Measurements from ENCODE around the gene TMEM272. TPM values are rescaled to one million over a fixed set of nuclear protein-coding genes. Genes with fewer than 3 reads are reported as not detected.

The TMEM272 gene
- total RNA-seq: 2.2 to 2.9 TPM (median 2.9 TPM) in 3 replicates

DNA sequence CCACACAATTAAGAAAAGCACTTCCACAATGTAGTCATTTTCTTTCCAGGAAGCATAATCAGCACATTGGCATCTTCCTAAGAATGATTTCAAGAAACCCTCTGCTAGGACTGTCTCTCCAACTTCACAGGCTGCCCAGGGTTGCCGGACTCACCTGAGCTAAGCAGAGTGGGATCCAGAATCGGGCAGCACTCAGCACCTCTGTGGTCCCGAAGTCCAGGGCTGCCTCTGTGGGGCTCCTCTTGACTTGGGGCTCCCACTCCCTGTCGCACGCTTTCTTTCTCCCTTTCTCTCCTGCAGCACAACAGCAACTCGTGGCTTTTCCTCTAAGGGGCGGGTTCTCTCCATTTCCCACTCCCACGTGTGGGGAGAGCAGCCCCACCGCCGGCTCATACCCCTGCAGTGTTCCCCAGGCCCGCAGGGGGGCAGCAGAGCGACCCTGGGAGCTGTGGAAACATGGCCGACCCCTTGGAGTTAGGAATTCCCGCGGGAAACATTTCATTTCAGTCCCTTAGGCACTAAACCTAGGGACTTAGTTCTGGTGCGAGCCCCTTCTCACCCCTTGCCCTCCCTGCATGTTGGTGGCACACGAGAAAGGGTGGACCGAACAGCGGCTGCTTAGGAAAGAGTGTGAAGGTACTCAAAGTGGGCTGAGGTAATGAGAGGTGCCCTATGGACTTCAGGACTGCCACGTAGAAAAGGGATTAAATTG is at the start of gene TMEM272:
Gene TMEM272 (minus strand): TSS at position 316 of the 712 bp plus-strand sequence. CDS start 6,647 bp downstream, outside the sequence.
- Mint-ChIP-seq H3K4me1 (peaks cover 6% of the 10 kb centered on the region), H3K4me3 (peak within 1 kb of the TSS; percentile 57)

GRCh38 chr13:51894239-51894638 is 49.3 kb upstream of the TMEM272 start:
- no peaks in the 10 kb centered on the region for H3K27me3 Mint-ChIP-seq (ENCODE audit: low read depth)

More for the DNA sequence above, at the start of gene TMEM272:
- H3K27ac Mint-ChIP-seq: peak within 1 kb of the TSS; percentile 55
- H3K27me3 Mint-ChIP-seq (ENCODE audit: low read depth): peaks cover 1% of the 10 kb centered on the region
- peaks cover 9% of the 10 kb centered on the region for H3K9me3 Mint-ChIP-seq
- peak; percentile 45 to 82 for DNase-seq (ENCODE audit: low spot score in 2 of 2, unreplicated experiment in 2 of 2)
- H3K36me3 Mint-ChIP-seq: no peaks in the 10 kb centered on the region
- TF ChIP-seq, protein P1, sequence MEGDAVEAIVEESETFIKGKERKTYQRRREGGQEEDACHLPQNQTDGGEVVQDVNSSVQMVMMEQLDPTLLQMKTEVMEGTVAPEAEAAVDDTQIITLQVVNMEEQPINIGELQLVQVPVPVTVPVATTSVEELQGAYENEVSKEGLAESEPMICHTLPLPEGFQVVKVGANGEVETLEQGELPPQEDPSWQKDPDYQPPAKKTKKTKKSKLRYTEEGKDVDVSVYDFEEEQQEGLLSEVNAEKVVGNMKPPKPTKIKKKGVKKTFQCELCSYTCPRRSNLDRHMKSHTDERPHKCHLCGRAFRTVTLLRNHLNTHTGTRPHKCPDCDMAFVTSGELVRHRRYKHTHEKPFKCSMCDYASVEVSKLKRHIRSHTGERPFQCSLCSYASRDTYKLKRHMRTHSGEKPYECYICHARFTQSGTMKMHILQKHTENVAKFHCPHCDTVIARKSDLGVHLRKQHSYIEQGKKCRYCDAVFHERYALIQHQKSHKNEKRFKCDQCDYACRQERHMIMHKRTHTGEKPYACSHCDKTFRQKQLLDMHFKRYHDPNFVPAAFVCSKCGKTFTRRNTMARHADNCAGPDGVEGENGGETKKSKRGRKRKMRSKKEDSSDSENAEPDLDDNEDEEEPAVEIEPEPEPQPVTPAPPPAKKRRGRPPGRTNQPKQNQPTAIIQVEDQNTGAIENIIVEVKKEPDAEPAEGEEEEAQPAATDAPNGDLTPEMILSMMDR (IDR thresholded peaks at IDR 0.05; ENCODE audit: unreplicated experiment): peak; percentile 71

DNA sequence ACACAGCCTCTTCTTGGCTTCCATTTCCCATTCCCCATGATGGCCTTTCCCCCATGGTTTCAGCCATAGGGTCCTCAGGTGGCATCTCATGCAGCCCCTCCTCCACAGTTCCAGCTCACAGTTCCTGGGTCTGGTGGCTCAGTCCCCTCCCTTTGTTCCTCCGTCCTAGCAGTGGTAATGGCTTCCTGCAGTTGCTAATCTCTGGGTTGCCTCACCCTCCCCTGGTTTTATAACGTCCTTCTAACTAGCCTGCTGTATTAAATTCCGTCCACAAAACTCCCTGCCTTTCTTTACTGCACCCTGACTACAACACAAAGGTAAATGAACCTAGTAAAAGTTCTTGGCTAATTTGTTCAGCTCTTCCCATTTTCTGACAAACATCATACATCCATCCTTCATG is 47.7 kb upstream of the TMEM272 start:
- Mint-ChIP-seq H3K9me3 (peaks cover 3% of the 10 kb centered on the region), H3K36me3 (peaks cover 9% of the 10 kb centered on the region), H3K4me3 (no peak overlapping the region), H3K4me1 (no peaks in the 10 kb centered on the region), H3K27ac (no peak overlapping the region), H3K27me3 (ENCODE audit: low read depth) (no peaks in the 10 kb centered on the region)
- TF ChIP-seq, protein P1 (IDR thresholded peaks at IDR 0.05; ENCODE audit: unreplicated experiment): no peak
- DNase-seq (ENCODE audit: low spot score in 2 of 2, unreplicated experiment in 2 of 2): no peak

More at GRCh38 chr13:51894239-51894638, 49.3 kb upstream of the TMEM272 start:
- TF ChIP-seq, protein P1 (IDR thresholded peaks at IDR 0.05; ENCODE audit: unreplicated experiment): no peak
- H3K36me3 Mint-ChIP-seq: peaks cover 8% of the 10 kb centered on the region
- H3K9me3 Mint-ChIP-seq: peaks cover 2% of the 10 kb centered on the region
- H3K27ac Mint-ChIP-seq: no peak overlapping the region
- no peak overlapping the region for H3K4me3 Mint-ChIP-seq
- peaks cover 1% of the 10 kb centered on the region for H3K4me1 Mint-ChIP-seq
- no peak for DNase-seq (ENCODE audit: low spot score in 2 of 2, unreplicated experiment in 2 of 2)

GRCh38 chr13:51887468-51887867 is 42.5 kb upstream of the TMEM272 start:
- TF ChIP-seq, protein P1 (IDR thresholded peaks at IDR 0.05; ENCODE audit: unreplicated experiment): no peak
- H3K4me3 Mint-ChIP-seq: no peak overlapping the region
- H3K36me3 Mint-ChIP-seq: peaks cover 9% of the 10 kb centered on the region
- no peak for DNase-seq (ENCODE audit: low spot score in 2 of 2, unreplicated experiment in 2 of 2)
- H3K9me3 Mint-ChIP-seq: peaks cover 3% of the 10 kb centered on the region
- no peaks in the 10 kb centered on the region for H3K4me1 Mint-ChIP-seq
- no peak overlapping the region for H3K27ac Mint-ChIP-seq
- H3K27me3 Mint-ChIP-seq (ENCODE audit: low read depth): no peaks in the 10 kb centered on the region

DNA sequence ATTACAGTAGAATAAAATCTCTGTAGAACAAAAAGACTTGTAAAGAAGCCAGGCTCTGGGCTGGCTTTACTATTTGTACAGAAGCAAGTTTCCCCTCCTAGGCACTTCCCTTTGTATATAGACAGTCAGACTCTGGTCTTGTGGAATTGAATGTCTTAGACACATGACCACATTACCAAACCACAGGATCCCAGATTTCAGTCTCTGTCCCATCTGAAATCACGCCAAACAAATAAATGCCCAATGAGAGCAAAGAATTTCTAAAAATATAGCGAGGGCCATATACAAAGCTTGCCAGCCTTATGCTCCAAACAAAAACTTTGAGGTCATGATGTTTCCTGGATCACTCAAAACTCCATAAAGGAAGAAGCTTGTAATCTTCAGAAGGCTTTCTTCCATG is 40.7 kb upstream of the TMEM272 start:
- Mint-ChIP-seq H3K4me1 (no peaks in the 10 kb centered on the region), H3K4me3 (no peak overlapping the region), H3K9me3 (peaks cover 15% of the 10 kb centered on the region), H3K27ac (no peak overlapping the region), H3K36me3 (peaks cover 9% of the 10 kb centered on the region), H3K27me3 (ENCODE audit: low read depth) (no peaks in the 10 kb centered on the region)
- TF ChIP-seq, protein P1 (IDR thresholded peaks at IDR 0.05; ENCODE audit: unreplicated experiment): no peak
- DNase-seq (ENCODE audit: low spot score in 2 of 2, unreplicated experiment in 2 of 2): no peak
